Measurements from ENCODE around the gene ZNFX1. TPM values are rescaled to one million over a fixed set of nuclear protein-coding genes. Genes with fewer than 3 reads are reported as not detected.

ZNFX1 gene
- total and polyA plus RNA-seq, 9 of the 15 experiments (the other 6 are each of a cell fraction or from before 2014, with no cell fraction given) = 3.8 to 13.8 (median 10.3) TPM

GRCh38 chr20:49219091-49219923 lies 58.5 kb downstream of the ZNFX1 start, which contains the start of gene DDX27 (continued):
- TF ChIP-seq TFE3 (CRISPR knock-in tag; IDR thresholded peaks at IDR 0.05) = no peak
- no peak for TF ChIP-seq ZNF551 (CRISPR knock-in tag; IDR thresholded peaks at IDR 0.05)
- TF ChIP-seq ZNF586 (CRISPR knock-in tag; conservative IDR thresholded peaks at IDR 0.05) = no peak
- TF ChIP-seq GMEB1 (CRISPR knock-in tag; IDR thresholded peaks at IDR 0.05) = no peak
- no peak for TF ChIP-seq PATZ1 (CRISPR knock-in tag; IDR thresholded peaks at IDR 0.05; ENCODE audit: borderline replicate concordance)
- no peak for TF ChIP-seq ZNF408 (CRISPR knock-in tag; IDR thresholded peaks at IDR 0.05; ENCODE audit: low read depth)
- TF ChIP-seq ZNF717 (CRISPR knock-in tag; IDR thresholded peaks at IDR 0.05) = no peak
- TF ChIP-seq SNAPC5 (CRISPR knock-in tag; IDR thresholded peaks at IDR 0.05) = no peak
- no peak for TF ChIP-seq ZNF274 (IDR thresholded peaks at IDR 0.05; ENCODE audit: borderline replicate concordance, low read depth, low read length)
- TF ChIP-seq MAX (CRISPR knock-in tag; IDR thresholded peaks at IDR 0.05) = peak; percentile 79
- TF ChIP-seq RBM34 (IDR thresholded peaks at IDR 0.05; ENCODE audit: borderline replicate concordance, insufficient read depth, low read length) = no peak
- no peak for TF ChIP-seq PRPF4 (IDR thresholded peaks at IDR 0.05; ENCODE audit: insufficient read depth, low read depth, low read length, poor library complexity, severe bottlenecking)
- TF ChIP-seq ZC3H4 (CRISPR knock-in tag; IDR thresholded peaks at IDR 0.05; ENCODE audit: borderline replicate concordance) = no peak
- no peak for TF ChIP-seq ERF (CRISPR knock-in tag; IDR thresholded peaks at IDR 0.05)
- TF ChIP-seq MEF2A (IDR thresholded peaks at IDR 0.05; ENCODE audit: control insufficient read depth, low read depth, low read length) = no peak
- TF ChIP-seq CCNT2 (IDR thresholded peaks at IDR 0.05; ENCODE audit: borderline replicate concordance, extremely low read depth, insufficient read length, low read depth, low read length) = no peak
